ENCODE results near the gene BBS2.

The BBS2 gene

GRCh38 chr16:56462064-56462796 is 57.6 kb downstream of the BBS2 start:
- no peak overlapping the region for H3K27ac ChIP-seq

GRCh38 chr16:56460101-56460500 is 59.7 kb downstream of the BBS2 start:
- TF ChIP-seq CTCF (IDR thresholded peaks at IDR 0.05) (no peak), ZFX (IDR thresholded peaks at IDR 0.05; ENCODE audit: borderline replicate concordance) (no peak)
- no peak overlapping the region for H3K27ac ChIP-seq

More at GRCh38 chr16:56462064-56462796, 57.6 kb downstream of the BBS2 start:
- no peak for TF ChIP-seq ZFX (IDR thresholded peaks at IDR 0.05; ENCODE audit: borderline replicate concordance)
- TF ChIP-seq CTCF (IDR thresholded peaks at IDR 0.05) = no peak

- no peak for TF ChIP-seq ZFX (IDR thresholded peaks at IDR 0.05; ENCODE audit: borderline replicate concordance)
- TF ChIP-seq CTCF (IDR thresholded peaks at IDR 0.05) = no peak
- H3K27ac ChIP-seq = no peak overlapping the region
Observed at GRCh38 chr16:56457927-56458470, 61.8 kb downstream of the BBS2 start.

GRCh38 chr16:56451753-56452689 is 67.8 kb downstream of the BBS2 start:
- peak overlapping the region; percentile 85 for H3K27ac ChIP-seq
- TF ChIP-seq CTCF (IDR thresholded peaks at IDR 0.05) = no peak

- TF ChIP-seq CTCF (IDR thresholded peaks at IDR 0.05) (no peak), ZFX (IDR thresholded peaks at IDR 0.05; ENCODE audit: borderline replicate concordance) (no peak)
- H3K27ac ChIP-seq = peak within 1 kb of the TSS; percentile 85
Observed at GRCh38 chr16:56450986-56451752, 68.7 kb downstream of the BBS2 start, which contains the start of the genes NUDT21 and OGFOD1. Gene NUDT21, minus strand, starts transcription at chr16:56451332. Its CDS starts 130 bp downstream, at chr16:56451202. Gene OGFOD1, plus strand, starts transcription at chr16:56451554. Its CDS starts 59 bp downstream, at chr16:56451613.

- no peak for TF ChIP-seq CTCF (IDR thresholded peaks at IDR 0.05)
- TF ChIP-seq ZFX (IDR thresholded peaks at IDR 0.05; ENCODE audit: borderline replicate concordance) = no peak
- peak overlapping the region; percentile 85 for H3K27ac ChIP-seq
Observed at GRCh38 chr16:56450275-56450985, 69.4 kb downstream of the BBS2 start.
